Colonic mucosa (tissue), 4 donors: ENCODE measurements around the gene SORD. TPM values are rescaled to one million over a fixed set of nuclear protein-coding genes. Genes with fewer than 3 reads are reported as not detected.
A peak's percentile ranks its signal among the peaks of the same experiment; 100 is the strongest.

Source experiments
- DNase-seq: peaks from one replicate; pipeline ENCODE4 v3.0.0-alpha.2; 2020
- H3K27ac ChIP-seq: fragments of 200-600 bp; one replicate; pipeline ENCODE4 v1.8.0; 2021
- H3K27me3 ChIP-seq: fragments of 200-600 bp; one replicate; pipeline ENCODE4 v1.8.0; 2021
- H3K36me3 ChIP-seq: fragments of 200-600 bp; one replicate; pipeline ENCODE4 v1.8.0; 2021
- H3K4me1 ChIP-seq: fragments of 200-600 bp; one replicate; pipeline ENCODE4 v1.8.0; 2021; ENCODE audit warnings: mild to moderate bottlenecking
- H3K4me3 ChIP-seq: fragments of 200-600 bp; one replicate; pipeline ENCODE4 v1.8.0; 2021
- H3K9ac ChIP-seq, 2 donors: one replicate each; pipeline ENCODE4 v1.7.0; 2013; ENCODE audit warnings: control low read depth in 2 of 2, low read depth in 2 of 2, low read length in 2 of 2
- H3K9me3 ChIP-seq: fragments of 200-600 bp; one replicate; pipeline ENCODE4 v1.8.0; 2021
- CTCF ChIP-seq: fragments of 200-600 bp; IDR thresholded peaks from one replicate; pipeline ENCODE4 v1.8.0; 2022; ENCODE audit warnings: antibody characterized with exemption, mild to moderate bottlenecking
- intact Hi-C: fragments of 100-400 bp; cut with DNase I; formaldehyde crosslinking; loops from one replicate; pipeline ENCODE4 v1.14.1; 2022
- total RNA-seq, 2 donors: library from RNA; stranded (reverse); fragmentation: NEBNext Ultra II Directional in 1 of 2; extraction: Animal tissue kit (Norgen Biotek cat#: 25700) in 1 of 2; gene quantifications; one replicate each; pipeline ENCODE4 v1.2.1, GENCODE V29; 2021
- donor health status: healthy.
- donor health status: DM: no; HTN: no; CAD: no.
- donor health status: DM: no; HTN: no; CAD: no.

SORD gene
- total RNA-seq, 2 donors from 2014 or later = 15.1 to 44.2 TPM

- H3K27me3 ChIP-seq = peaks cover 57% of the 10 kb centered on the region
- peaks cover 3% of the 10 kb centered on the region for H3K4me1 ChIP-seq
- H3K9ac ChIP-seq = no peak overlapping the region
- no peak for TF ChIP-seq CTCF
- intact Hi-C loops = loop anchor here (5.0 kb wide), 2 partner anchors 62 to 147 kb away; no protein-coding TSS in a partner anchor
- H3K9me3 ChIP-seq = no peaks in the 10 kb centered on the region
- DNase-seq = no peak
- H3K36me3 ChIP-seq = no peaks in the 10 kb centered on the region
- H3K27ac ChIP-seq = no peak overlapping the region
- peak overlapping the region; percentile 48 for H3K4me3 ChIP-seq
Measured at GRCh38 chr15:45114751-45115085, 91.7 kb downstream of the SORD start.

GRCh38 chr15:45115312-45115820 is 92.4 kb downstream of the SORD start:
- DNase-seq = no peak
- TF ChIP-seq CTCF = no peak
- H3K9ac ChIP-seq = no peak overlapping the region
- peak overlapping the region; percentile 48 for H3K4me3 ChIP-seq
- no peaks in the 10 kb centered on the region for H3K36me3 ChIP-seq
- no peak overlapping the region for H3K27ac ChIP-seq
- peaks cover 57% of the 10 kb centered on the region for H3K27me3 ChIP-seq
- peaks cover 3% of the 10 kb centered on the region for H3K4me1 ChIP-seq
- H3K9me3 ChIP-seq = no peaks in the 10 kb centered on the region
- intact Hi-C loops = loop anchor here (5.0 kb wide), 2 partner anchors 63 to 148 kb away; no protein-coding TSS in a partner anchor

- H3K9ac ChIP-seq = no peak overlapping the region
- H3K4me3 ChIP-seq = peak overlapping the region; percentile 12
- peaks cover 3% of the 10 kb centered on the region for H3K4me1 ChIP-seq
- intact Hi-C loops = loop anchor here (5.0 kb wide), 2 partner anchors 64 to 149 kb away; no protein-coding TSS in a partner anchor
- no peak for TF ChIP-seq CTCF
- no peak for DNase-seq
- no peaks in the 10 kb centered on the region for H3K9me3 ChIP-seq
- no peaks in the 10 kb centered on the region for H3K36me3 ChIP-seq
- H3K27me3 ChIP-seq = peaks cover 57% of the 10 kb centered on the region
- H3K27ac ChIP-seq = no peak overlapping the region
Measured at GRCh38 chr15:45116006-45116481, 93.0 kb downstream of the SORD start.

GRCh38 chr15:45116482-45117307 is 93.7 kb downstream of the SORD start:
- peaks cover 53% of the 10 kb centered on the region for H3K27me3 ChIP-seq
- H3K9me3 ChIP-seq = no peaks in the 10 kb centered on the region
- H3K27ac ChIP-seq = no peak overlapping the region
- intact Hi-C loops = loop anchor here (5.0 kb wide), 2 partner anchors 64 to 149 kb away; no protein-coding TSS in a partner anchor
- H3K9ac ChIP-seq = no peak overlapping the region
- H3K4me3 ChIP-seq = peak overlapping the region; percentile 12
- no peak for TF ChIP-seq CTCF
- DNase-seq = no peak
- peaks cover 3% of the 10 kb centered on the region for H3K4me1 ChIP-seq
- H3K36me3 ChIP-seq = no peaks in the 10 kb centered on the region

- Histone ChIP-seq H3K27me3 (peaks cover 47% of the 10 kb centered on the region), H3K4me3 (no peak overlapping the region), H3K9ac (no peak overlapping the region), H3K4me1 (peaks cover 3% of the 10 kb centered on the region), H3K27ac (no peak overlapping the region), H3K36me3 (no peaks in the 10 kb centered on the region), H3K9me3 (no peaks in the 10 kb centered on the region)
- DNase-seq = no peak
- intact Hi-C loops = loop anchor here (5.0 kb wide), 2 partner anchors 65 to 150 kb away; no protein-coding TSS in a partner anchor
- TF ChIP-seq CTCF = no peak
Measured at GRCh38 chr15:45117308-45118130, 94.5 kb downstream of the SORD start.
